ENCODE data around the gene DIP2B.

Gene DIP2B

GRCh38 chr12:50615907-50616296 is 111.1 kb downstream of the DIP2B start:
- Histone ChIP-seq H3K9me3 (no peaks in the 10 kb centered on the region), H3K36me3 (peaks cover 6% of the 10 kb centered on the region), H3K27ac (no peak overlapping the region), H3K4me3 (ENCODE audit: low read depth in 1 of 2, low read length in 1 of 2) (no peak overlapping the region), H3K4me1 (ENCODE audit: control insufficient read depth in 1 of 2, insufficient read depth in 1 of 2, low read depth in 1 of 2, low read length in 1 of 2) (no peaks in the 10 kb centered on the region), H3K27me3 (no peaks in the 10 kb centered on the region)
- TF ChIP-seq, protein P1, sequence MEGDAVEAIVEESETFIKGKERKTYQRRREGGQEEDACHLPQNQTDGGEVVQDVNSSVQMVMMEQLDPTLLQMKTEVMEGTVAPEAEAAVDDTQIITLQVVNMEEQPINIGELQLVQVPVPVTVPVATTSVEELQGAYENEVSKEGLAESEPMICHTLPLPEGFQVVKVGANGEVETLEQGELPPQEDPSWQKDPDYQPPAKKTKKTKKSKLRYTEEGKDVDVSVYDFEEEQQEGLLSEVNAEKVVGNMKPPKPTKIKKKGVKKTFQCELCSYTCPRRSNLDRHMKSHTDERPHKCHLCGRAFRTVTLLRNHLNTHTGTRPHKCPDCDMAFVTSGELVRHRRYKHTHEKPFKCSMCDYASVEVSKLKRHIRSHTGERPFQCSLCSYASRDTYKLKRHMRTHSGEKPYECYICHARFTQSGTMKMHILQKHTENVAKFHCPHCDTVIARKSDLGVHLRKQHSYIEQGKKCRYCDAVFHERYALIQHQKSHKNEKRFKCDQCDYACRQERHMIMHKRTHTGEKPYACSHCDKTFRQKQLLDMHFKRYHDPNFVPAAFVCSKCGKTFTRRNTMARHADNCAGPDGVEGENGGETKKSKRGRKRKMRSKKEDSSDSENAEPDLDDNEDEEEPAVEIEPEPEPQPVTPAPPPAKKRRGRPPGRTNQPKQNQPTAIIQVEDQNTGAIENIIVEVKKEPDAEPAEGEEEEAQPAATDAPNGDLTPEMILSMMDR (IDR thresholded peaks at IDR 0.05), result no peak

DNA sequence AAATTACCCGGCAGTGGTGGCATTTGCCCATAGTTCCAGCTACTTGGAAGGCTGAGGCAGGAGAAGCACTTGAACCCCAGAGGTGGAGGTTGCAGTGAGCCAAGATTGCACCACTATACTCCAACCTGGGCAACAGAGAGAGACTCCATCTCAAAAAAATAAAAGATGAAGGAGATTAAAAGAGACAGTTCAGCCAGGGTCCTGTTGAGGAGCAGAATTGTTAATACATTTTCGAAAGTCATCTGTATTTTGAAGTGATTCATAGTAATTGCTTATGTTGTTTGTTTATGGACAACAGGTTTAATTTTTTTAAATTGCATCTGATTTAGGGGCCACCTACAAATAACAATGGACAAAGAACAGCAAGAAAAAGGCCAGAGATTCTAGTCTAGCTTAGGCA is 112.9 kb downstream of the DIP2B start:
- no peak overlapping the region for H3K27ac ChIP-seq
- peaks cover 5% of the 10 kb centered on the region for H3K36me3 ChIP-seq
- TF ChIP-seq, protein P1 (IDR thresholded peaks at IDR 0.05), result no peak
- H3K9me3 ChIP-seq, result no peaks in the 10 kb centered on the region
- no peaks in the 10 kb centered on the region for H3K4me1 ChIP-seq (ENCODE audit: control insufficient read depth in 1 of 2, insufficient read depth in 1 of 2, low read depth in 1 of 2, low read length in 1 of 2)
- no peaks in the 10 kb centered on the region for H3K27me3 ChIP-seq
- no peak overlapping the region for H3K4me3 ChIP-seq (ENCODE audit: low read depth in 1 of 2, low read length in 1 of 2)

- H3K4me1 ChIP-seq (ENCODE audit: control insufficient read depth in 1 of 2, insufficient read depth in 1 of 2, low read depth in 1 of 2, low read length in 1 of 2), result no peaks in the 10 kb centered on the region
Measured at GRCh38 chr12:50618864-50619609, 114.3 kb downstream of the DIP2B start.

DNA sequence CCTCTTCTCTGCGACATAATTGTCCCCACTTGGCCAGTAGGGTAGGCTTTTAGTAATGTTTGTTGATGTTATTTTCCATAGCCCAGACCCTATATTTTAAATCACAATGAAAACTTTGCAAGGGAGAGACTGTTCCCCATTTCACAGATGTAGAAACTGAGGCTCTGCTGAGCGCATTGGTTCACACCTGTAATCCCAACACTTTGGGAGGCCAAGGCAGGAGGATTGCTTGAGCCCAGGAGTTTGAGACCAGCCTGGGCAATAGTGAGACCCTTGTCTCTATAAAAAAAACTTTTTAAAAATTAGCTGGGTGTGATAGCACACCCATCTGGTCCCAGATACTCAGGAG is 114.8 kb downstream of the DIP2B start:
- no peaks in the 10 kb centered on the region for H3K36me3 ChIP-seq
- TF ChIP-seq, protein P1 (IDR thresholded peaks at IDR 0.05), result no peak
- H3K27me3 ChIP-seq, result no peaks in the 10 kb centered on the region
- peaks cover 0 to 3% of the 10 kb centered on the region in 2 experiments for H3K4me1 ChIP-seq (ENCODE audit: control insufficient read depth in 1 of 2, insufficient read depth in 1 of 2, low read depth in 1 of 2, low read length in 1 of 2)
- no peak overlapping the region for H3K27ac ChIP-seq
- no peaks in the 10 kb centered on the region for H3K9me3 ChIP-seq
- no peak overlapping the region for H3K4me3 ChIP-seq (ENCODE audit: low read depth in 1 of 2, low read length in 1 of 2)

More at GRCh38 chr12:50618864-50619609, 114.3 kb downstream of the DIP2B start:
- Histone ChIP-seq H3K27ac (no peak overlapping the region), H3K9me3 (no peaks in the 10 kb centered on the region), H3K4me3 (ENCODE audit: low read depth in 1 of 2, low read length in 1 of 2) (no peak overlapping the region), H3K27me3 (no peaks in the 10 kb centered on the region), H3K36me3 (no peaks in the 10 kb centered on the region)
- TF ChIP-seq, protein P1 (IDR thresholded peaks at IDR 0.05), result no peak

DNA sequence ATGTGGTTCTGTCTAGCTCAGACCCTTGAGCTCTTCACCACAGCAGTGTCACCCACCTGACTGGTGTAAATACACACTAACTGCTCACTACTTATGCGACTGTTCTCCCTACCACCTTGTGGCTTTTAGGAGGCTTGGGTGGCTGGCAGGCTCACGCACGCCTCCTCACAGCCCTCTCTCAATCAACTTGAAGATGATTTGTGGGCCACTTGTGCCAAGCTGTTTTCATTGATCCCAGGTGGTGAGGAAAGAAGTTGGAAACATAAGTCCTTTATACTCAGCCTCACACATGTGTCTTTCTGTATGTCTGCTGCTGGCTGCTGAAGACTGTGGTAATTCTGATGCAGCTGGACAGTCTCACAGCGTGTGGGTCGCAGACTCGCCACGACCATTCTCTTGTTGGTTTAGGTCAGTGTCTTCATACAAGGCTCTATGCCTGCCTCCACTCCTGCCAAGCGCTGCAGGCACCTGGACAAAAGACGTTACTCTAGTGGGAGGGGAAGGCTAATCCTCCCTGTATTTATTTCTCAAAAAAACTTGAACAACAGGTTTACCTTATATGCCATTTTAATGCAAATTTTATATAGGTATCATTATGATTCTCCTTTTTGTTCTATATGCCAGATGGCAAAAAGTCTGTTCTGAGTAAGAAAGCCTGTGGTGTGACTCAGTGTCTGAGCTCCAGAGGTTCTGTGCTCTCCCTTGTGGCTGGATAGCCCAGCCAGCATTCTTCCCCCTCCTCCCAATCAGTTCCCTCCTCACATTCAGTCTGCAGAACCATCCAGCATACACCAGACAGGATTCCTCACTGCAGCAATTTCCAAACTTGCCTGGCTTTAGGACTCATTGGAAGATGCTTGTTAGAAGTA is 115.6 kb downstream of the DIP2B start:
- Histone ChIP-seq H3K4me1 (ENCODE audit: control insufficient read depth in 1 of 2, insufficient read depth in 1 of 2, low read depth in 1 of 2, low read length in 1 of 2) (peaks cover 7 to 11% of the 10 kb centered on the region in 2 experiments), H3K27me3 (no peaks in the 10 kb centered on the region), H3K9me3 (no peaks in the 10 kb centered on the region), H3K36me3 (no peaks in the 10 kb centered on the region), H3K27ac (peak overlapping the region; percentile 12), H3K4me3 (ENCODE audit: low read depth in 1 of 2, low read length in 1 of 2) (no peak overlapping the region)
- TF ChIP-seq, protein P1 (IDR thresholded peaks at IDR 0.05), result no peak

Data from neutrophil (primary cell).